ENCODE data around the gene G0S2.

G0S2 gene

DNA sequence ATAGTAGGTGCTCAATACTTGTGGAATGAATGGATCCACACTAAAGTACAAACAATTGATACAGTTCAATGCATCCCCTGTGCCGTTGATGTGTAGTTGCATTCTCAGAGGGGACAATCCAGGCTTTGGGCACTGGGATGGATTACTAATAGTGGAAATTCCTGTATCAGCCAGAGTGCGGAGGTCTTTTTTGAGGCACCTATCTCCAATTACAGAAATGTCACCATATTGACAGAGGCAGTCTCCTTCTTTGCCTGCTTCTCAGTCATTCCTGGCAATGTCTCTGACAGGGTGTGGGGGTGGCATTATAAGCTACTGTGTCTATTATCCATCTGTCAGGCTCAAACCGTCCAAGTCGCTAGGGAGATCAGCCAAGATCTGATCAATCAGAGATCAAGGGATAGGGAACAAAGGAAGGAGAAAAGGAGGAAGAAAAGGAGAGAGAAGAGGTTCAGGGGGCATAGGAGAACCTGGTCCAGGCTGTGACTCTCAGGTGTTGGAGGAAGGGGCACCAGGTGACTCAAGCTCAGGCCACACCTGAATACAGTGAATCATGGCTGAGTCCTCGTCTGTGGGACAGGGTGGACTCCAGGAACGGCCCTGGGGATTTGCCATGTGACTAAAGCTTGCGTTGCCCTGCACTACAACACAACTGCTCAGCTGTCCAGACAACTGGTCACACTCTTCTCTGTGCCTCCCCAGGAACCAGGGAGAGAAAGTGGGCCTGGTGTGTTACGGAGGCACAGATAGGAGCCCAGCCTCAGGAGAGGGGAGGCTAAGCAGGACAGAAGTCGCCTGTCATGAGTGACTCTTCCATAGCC is 19.6 kb upstream of the G0S2 start:
- no peak overlapping the region for H3K4me3 ChIP-seq (ENCODE audit: low read length)
- TF ChIP-seq, protein P1, sequence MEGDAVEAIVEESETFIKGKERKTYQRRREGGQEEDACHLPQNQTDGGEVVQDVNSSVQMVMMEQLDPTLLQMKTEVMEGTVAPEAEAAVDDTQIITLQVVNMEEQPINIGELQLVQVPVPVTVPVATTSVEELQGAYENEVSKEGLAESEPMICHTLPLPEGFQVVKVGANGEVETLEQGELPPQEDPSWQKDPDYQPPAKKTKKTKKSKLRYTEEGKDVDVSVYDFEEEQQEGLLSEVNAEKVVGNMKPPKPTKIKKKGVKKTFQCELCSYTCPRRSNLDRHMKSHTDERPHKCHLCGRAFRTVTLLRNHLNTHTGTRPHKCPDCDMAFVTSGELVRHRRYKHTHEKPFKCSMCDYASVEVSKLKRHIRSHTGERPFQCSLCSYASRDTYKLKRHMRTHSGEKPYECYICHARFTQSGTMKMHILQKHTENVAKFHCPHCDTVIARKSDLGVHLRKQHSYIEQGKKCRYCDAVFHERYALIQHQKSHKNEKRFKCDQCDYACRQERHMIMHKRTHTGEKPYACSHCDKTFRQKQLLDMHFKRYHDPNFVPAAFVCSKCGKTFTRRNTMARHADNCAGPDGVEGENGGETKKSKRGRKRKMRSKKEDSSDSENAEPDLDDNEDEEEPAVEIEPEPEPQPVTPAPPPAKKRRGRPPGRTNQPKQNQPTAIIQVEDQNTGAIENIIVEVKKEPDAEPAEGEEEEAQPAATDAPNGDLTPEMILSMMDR (conservative IDR thresholded peaks at IDR 0.05; ENCODE audit: low read depth, low read length) = no peak
- DNase-seq (ENCODE audit: low read depth) = no peak

DNA sequence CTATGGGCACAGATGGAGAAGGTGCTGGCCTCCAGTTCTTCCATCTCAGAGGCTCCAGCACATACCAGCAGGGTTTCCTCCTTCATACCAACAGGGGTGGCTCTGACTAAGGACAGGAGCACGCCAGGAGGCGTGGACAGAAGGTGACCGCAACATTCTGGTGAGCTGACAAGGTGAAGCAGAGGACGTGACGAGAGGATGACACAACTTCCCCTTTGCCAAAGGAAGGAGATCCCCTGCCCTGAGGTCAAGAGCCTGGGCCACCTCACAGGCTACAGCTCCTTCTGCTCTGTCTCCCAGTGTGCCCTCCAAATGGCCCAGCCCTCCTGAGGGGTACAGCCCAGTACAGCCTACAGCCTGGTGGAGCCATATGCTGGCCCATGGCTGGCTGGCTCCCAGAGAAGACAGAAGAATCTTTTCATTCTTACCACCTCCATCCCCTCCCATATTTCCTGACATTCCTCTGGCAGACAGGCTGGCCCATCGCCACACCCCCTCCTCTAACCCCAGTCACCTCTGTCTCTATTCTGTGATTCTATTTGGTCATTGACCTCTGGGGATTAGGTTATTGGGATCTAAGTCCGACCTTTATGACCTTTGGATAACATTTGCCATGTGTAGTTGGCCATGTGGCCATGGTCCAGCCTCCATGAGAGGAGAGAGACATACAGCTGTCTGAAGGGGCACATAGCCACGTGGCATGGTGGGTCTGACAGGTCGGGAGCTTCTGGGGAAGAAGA is 17.9 kb upstream of the G0S2 start:
- H3K4me3 ChIP-seq (ENCODE audit: low read length) = no peak overlapping the region
- TF ChIP-seq, protein P1 (conservative IDR thresholded peaks at IDR 0.05; ENCODE audit: low read depth, low read length) = no peak
- no peak for DNase-seq (ENCODE audit: low read depth)

DNA sequence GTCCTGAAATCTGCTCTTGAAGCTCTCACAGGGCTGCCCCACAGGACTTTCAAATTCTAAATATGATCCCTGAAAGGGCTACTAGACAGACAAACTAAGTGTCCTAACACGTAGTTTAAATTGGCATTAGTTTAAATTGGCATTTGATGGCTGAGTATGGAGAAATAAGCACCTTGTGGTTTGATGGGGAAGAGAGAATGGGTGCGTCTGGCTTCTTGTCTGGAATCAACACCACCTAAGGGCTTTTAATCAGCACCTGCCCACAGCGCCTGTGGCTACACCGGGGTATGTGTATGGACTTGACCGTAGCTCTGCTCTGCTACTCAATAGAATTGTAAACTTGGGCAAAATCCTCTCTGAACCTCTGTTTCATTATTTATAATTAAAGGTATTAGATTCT is 17.3 kb upstream of the G0S2 start:
- no peak overlapping the region for H3K4me3 ChIP-seq (ENCODE audit: low read length)
- TF ChIP-seq, protein P1 (conservative IDR thresholded peaks at IDR 0.05; ENCODE audit: low read depth, low read length) = no peak
- no peak for DNase-seq (ENCODE audit: low read depth)

DNA sequence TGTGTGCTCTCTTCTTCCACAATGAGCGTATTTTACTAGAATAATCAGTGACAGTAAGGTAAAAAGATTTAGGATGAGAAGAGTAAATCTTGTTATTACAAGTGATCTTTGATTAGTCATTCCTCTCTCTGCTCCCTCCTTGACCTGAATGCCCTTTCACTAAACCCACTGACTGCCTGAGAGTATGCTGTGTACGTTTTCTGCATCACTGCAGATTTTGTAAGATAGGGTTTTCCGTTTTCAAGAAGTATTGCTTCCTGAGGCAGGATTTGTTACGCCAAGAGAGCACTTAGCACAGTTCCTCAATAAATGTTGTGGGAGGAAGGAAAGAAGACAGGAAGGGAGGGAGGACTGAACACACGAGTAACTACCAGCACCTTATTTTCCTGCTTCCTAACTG is 15.3 kb upstream of the G0S2 start:
- TF ChIP-seq, protein P1 (conservative IDR thresholded peaks at IDR 0.05; ENCODE audit: low read depth, low read length) = no peak
- no peak for DNase-seq (ENCODE audit: low read depth)
- no peak overlapping the region for H3K4me3 ChIP-seq (ENCODE audit: low read length)

DNA sequence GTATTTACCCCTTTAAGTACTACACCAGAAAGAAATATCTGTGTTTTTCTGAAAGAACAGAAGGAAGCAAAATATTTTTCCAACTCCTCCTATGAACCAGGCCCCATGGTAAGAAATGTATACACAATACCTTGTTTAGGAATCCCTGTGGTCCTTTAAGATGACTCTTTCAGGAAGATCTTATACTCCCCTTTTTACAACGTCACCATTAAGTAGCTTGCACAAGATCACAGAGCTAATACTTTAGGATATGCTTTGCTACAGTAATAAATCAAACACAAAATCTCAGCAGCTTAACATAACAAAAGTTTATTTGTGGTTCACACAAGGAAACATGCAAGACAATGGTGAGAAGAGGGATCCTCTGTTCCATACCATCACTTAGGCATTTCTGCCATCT is 14.1 kb upstream of the G0S2 start:
- TF ChIP-seq, protein P1 (conservative IDR thresholded peaks at IDR 0.05; ENCODE audit: low read depth, low read length) = no peak

DNA sequence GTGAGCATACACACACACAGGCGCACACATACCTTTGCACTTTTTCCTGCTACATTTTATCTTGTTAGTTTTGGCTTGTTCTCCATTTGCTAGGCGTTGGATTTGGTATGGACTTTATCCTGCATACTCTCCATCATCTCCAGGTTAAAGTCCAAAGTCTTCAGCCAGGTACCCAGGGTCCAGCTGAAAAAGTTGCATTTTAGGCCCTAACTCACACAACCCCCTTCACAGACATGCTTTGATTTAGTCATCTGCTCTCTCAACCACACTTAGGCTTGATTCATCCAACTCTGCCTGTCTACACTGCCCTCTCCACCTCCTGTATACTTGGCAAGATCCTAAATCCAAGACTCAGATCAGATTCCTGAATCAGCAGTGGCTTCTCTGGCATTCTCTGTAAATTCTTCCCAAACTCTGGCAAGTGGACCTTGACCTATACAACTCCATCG is 12.3 kb upstream of the G0S2 start:
- TF ChIP-seq, protein P1 (conservative IDR thresholded peaks at IDR 0.05; ENCODE audit: low read depth, low read length) = no peak
- no peak overlapping the region for H3K4me3 ChIP-seq (ENCODE audit: low read length)
- DNase-seq (ENCODE audit: low read depth) = no peak

More for the DNA sequence above, 14.1 kb upstream of the G0S2 start:
- no peak overlapping the region for H3K4me3 ChIP-seq (ENCODE audit: low read length)
- no peak for DNase-seq (ENCODE audit: low read depth)

Data from retinal pigment epithelial cell (primary cell).